Urinary bladder (tissue), 4 donors: ENCODE results near the gene HSD17B12. TPM values are rescaled to one million over a fixed set of nuclear protein-coding genes. Genes with fewer than 3 reads are reported as not detected.
"Not testable (repeated sequence)": the region's sequence is repeated elsewhere in the genome, so short reads cannot be mapped to it uniquely, and the experiment has no call there.

Experiments used
- DNase-seq: peaks from one replicate; pipeline ENCODE4 v3.0.0-alpha.2; 2015; ENCODE audit errors: extremely low spot score
- H3K27ac ChIP-seq: one replicate; pipeline ENCODE4 v1.5.1; 2013; ENCODE audit warnings: low read depth, mild to moderate bottlenecking, moderate library complexity
- H3K36me3 ChIP-seq: one replicate; pipeline ENCODE4 v1.6.1; 2013; ENCODE audit warnings: mild to moderate bottlenecking, moderate library complexity; ENCODE audit not compliant: insufficient read depth
- H3K4me1 ChIP-seq: one replicate; pipeline ENCODE4 v1.6.1; 2013; ENCODE audit warnings: mild to moderate bottlenecking, moderate library complexity; ENCODE audit not compliant: insufficient read depth
- H3K4me3 ChIP-seq: one replicate; pipeline ENCODE4 v1.5.1; 2013; ENCODE audit warnings: low read depth, low read length
- WGBS: extraction: QIAGEN DNeasy Blood & Tissue Kit; methylation state at CpG from one replicate; pipeline ENCODE4 v1.1.7; 2013; 5-methylcytosine and 5-hydroxymethylcytosine counted together
- polyA plus RNA-seq: library from polyadenylated mRNA; stranded (reverse); fragments of 200-250 nt; gene quantifications from one replicate; pipeline ENCODE4 v1.2.3, GENCODE V29; 2013
- total RNA-seq: library from RNA; depleted of rRNA; stranded (reverse); fragments of >200 nt; gene quantifications from one replicate; pipeline ENCODE4 v1.2.3, GENCODE V29; 2014
- donor health status: healthy with polysubstance abuse.
- donor health status: healthy.

Gene HSD17B12
- total and polyA plus RNA-seq, 2 donors, result 32.3 to 99.3 TPM

DNA sequence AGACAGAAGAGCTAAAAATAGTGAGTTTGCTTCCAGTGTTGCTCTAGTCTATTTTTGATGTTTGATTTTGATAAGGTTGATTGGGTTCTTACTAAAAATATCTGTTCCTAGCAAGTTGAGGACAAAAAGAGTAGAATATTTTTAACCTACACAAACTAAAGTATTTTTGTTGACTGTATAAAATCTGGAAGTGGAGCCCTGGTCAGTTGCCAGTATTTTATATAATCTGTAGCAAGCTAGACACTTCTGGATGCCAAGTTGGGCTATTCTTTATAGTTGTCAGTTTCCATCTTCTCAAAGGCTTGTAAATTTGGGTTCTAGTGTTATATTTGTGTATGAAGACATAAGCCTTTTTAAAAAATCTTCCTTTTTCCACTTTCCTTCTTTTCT, 56.7 kb downstream of the HSD17B12 start:
- Histone ChIP-seq H3K36me3 (no peaks in the 10 kb centered on the region), H3K27ac (no peak overlapping the region), H3K4me1 (no peaks in the 10 kb centered on the region), H3K4me3 (no peak overlapping the region)
- DNase-seq, result no peak

DNA sequence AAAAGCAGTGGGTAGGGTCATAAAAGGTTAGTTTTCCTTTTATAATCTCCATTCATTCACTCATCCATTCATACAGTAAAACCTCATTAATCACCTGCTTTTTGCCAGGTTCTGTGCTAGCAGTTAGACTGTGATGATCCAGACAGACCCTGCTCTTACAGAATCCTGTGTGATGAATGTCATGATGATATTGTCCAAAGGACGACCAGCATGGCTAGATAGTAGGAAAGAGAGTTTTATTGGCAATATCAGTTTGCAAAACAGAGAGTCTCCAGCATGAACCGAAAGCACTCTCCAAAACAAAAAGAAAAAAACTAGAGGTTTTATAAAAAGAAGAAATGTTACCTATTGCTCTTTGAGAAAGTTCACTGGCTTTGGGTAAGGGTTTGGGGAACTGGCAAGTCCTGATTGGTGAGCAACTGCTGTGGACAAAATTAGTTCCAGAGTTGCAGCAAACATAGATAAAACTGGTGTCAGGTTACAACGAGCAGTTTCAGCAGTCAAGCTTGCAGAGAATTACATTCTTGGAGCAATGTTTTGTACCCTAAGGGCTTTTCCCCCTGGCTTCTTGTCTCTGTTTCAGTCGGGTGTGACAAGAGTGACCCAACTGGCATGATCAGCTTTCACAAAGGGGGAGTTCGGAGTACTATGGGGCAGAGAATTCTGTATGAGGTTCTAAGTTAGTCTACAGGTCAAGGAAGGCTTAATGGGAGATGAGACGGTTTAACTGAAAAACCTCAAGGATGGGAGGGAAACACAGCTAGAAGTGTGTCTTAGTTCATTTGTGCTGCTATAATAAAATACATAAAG, 58.3 kb downstream of the HSD17B12 start:
- Histone ChIP-seq H3K4me1 (no peaks in the 10 kb centered on the region), H3K4me3 (no peak overlapping the region), H3K27ac (no peak overlapping the region), H3K36me3 (no peaks in the 10 kb centered on the region)
- peak; percentile 26 for DNase-seq
- WGBS, result 28% methylated on average over 6 of the region's 6 CpGs

DNA sequence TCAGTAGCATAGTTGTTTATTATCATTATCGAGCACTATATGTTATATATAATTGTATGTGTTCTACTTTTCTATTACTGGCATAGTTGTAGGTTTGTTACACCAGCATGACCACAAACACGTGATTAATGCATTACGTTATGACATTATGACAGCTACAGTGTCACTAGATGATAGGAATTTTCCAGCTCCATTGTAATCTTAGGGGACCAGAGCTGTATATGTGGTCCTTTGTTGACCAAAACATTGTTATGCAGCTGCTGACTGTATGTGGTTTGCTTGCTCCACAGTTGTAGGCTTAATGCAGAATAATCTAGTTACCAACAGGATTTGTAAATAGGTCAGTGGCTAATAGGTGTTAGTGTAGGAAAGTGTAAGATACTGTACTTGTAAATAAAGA, 66.1 kb downstream of the HSD17B12 start:
- 95% methylated on average over 3 of the region's 3 CpGs for WGBS
- DNase-seq, result no peak
- Histone ChIP-seq H3K36me3 (no peaks in the 10 kb centered on the region), H3K4me3 (no peak overlapping the region), H3K4me1 (no peaks in the 10 kb centered on the region), H3K27ac (no peak overlapping the region)

DNA sequence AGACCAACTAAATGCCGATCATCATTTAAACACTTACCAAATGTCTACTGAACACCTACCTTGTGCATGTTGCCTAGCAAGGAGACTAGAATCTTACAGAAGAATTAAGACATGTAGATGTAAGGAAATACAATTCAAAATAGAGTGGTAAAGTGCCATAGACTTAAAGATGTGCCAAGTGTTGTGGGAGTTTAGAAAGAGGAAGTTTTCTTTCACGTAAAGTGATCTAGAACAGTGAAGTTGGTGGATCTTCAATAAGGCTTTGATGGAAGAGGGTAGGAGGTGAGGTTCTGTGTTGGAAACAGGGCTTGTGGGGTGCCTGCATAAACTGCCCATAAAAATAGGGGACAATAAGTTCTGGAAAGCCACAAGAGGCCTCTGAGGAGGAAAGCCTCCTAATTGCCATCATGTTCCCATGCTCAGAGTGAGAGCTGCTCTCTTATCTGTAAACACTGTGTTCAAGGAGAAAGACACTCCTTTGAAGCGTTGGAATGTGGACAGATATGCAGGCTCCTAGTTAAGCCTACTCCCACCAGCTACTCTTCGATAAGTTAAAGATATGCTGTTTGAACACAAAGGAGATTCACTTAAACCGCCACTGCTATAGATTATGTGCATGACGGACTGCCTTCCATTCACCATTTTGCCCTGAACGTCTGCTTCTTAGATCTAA, 66.7 kb downstream of the HSD17B12 start:
- Histone ChIP-seq H3K4me1 (no peaks in the 10 kb centered on the region), H3K36me3 (no peaks in the 10 kb centered on the region), H3K4me3 (no peak overlapping the region), H3K27ac (no peak overlapping the region)
- WGBS, result 78% methylated on average over 7 of the region's 7 CpGs
- no peak for DNase-seq

DNA sequence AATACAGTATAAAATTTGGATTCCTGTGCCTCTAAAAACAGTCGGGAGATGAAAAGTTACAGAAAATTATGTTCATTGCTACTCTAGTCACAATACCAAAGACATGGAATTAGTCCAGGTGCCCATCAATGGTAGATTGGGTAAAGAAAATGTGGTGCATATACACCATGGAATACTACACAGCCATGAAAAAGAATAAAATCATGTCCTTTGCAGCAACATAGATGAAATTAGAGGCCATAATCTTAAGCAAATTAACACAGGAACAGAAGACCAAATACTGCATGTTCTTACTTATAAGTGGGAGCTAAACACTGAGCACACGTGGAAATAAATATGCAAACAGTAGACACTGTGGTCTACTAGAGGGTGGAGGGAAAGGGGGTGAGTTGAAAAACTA, 67.6 kb downstream of the HSD17B12 start:
- Histone ChIP-seq H3K4me1 (no peaks in the 10 kb centered on the region), H3K27ac (no peak overlapping the region), H3K4me3 (no peak overlapping the region), H3K36me3 (no peaks in the 10 kb centered on the region)
- no peak for DNase-seq
- WGBS, result over 99% methylated on average over 2 of the region's 2 CpGs

DNA sequence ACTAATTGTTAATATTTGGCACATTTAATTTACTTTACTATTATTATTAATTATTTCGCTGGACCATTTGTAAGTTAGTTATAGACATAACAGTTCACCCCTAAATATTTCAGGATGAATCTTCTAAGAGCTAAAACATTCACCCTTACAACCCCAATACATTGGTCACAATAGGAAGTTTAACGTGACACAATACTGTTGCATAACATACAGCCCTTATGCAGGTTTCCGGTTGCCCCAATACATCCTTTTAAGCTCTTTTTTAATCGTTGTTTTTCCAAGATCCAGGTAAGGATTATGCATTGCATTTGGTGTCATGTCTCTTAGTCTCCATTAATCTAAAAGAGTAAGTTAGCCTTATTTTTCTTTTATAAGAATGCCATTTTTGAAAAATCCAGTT, 71.2 kb downstream of the HSD17B12 start:
- DNase-seq, result no peak
- peaks cover 1% of the 10 kb centered on the region for H3K36me3 ChIP-seq
- WGBS, result 92% methylated on average over 4 of the region's 4 CpGs
- H3K4me1 ChIP-seq, result no peaks in the 10 kb centered on the region
- H3K27ac ChIP-seq, result no peak overlapping the region
- H3K4me3 ChIP-seq, result no peak overlapping the region

DNA sequence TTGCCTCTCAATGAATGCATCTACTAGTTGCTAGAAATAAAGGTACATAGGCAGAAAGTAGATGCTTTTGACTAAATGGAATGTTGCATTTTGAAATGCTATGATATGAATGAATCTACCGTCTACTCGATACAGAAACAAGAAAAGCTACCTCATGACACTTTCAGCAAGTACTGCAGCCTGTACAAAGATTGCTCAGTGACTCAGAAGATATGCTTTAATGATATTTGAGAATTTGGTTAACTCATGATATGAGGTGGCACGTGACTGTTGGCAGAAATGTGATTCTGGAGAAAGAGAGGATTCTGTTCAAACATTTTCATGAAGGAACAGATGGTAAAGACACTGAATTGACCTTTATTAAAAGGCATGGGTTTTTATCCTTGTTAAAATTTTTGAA, 76.0 kb downstream of the HSD17B12 start:
- Histone ChIP-seq H3K36me3 (peaks cover 1% of the 10 kb centered on the region), H3K4me1 (no peaks in the 10 kb centered on the region), H3K4me3 (no peak overlapping the region), H3K27ac (no peak overlapping the region)
- 97% methylated on average over 3 of the region's 3 CpGs for WGBS
- DNase-seq, result no peak

DNA sequence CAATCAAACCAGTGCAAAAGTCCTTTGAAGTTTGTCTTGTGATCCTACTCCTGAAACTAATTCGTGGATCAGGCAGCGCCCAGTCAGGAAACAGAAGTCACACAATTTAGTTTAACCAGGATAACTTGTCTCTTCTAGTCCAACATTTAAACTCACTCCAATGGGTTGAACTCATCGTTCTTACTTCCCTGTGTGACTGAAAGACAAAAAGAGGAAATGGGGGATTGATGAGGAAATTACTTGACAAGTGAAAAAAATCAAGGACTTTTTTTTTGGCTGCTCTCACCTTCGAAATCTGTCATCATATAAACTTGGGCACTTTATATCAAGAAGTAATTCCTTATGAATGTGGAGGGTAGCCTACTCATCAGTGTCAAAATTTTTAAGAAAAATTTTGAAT, 78.4 kb downstream of the HSD17B12 start:
- no peak for DNase-seq
- H3K4me3 ChIP-seq, result no peak overlapping the region
- no peaks in the 10 kb centered on the region for H3K4me1 ChIP-seq
- WGBS, result 74% methylated on average over 4 of the region's 4 CpGs
- H3K36me3 ChIP-seq, result peaks cover 1% of the 10 kb centered on the region
- no peak overlapping the region for H3K27ac ChIP-seq

DNA sequence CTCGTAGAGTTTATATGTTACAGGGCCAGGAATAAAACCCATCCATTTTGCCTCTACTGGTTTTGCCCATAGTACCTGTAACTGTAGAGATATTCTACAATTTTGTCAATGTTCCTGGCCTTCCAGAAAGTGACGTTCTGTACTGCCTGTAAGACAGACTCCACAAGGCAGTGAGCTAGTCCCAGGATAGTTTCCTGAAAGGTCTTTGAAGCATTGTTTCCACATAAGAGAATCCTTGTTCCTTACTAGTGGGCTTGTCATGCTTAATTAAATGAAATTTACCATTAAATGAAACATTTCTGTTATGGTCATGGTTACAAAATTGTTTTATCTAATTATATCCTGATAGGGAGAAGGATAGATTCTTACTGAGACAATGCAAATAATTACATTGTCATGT, 80.4 kb downstream of the HSD17B12 start:
- no peak overlapping the region for H3K27ac ChIP-seq
- H3K4me3 ChIP-seq, result no peak overlapping the region
- H3K36me3 ChIP-seq, result peaks cover under 1% of the 10 kb centered on the region
- 71% methylated on average over 2 of the region's 2 CpGs for WGBS
- DNase-seq, result no peak
- H3K4me1 ChIP-seq, result no peaks in the 10 kb centered on the region

DNA sequence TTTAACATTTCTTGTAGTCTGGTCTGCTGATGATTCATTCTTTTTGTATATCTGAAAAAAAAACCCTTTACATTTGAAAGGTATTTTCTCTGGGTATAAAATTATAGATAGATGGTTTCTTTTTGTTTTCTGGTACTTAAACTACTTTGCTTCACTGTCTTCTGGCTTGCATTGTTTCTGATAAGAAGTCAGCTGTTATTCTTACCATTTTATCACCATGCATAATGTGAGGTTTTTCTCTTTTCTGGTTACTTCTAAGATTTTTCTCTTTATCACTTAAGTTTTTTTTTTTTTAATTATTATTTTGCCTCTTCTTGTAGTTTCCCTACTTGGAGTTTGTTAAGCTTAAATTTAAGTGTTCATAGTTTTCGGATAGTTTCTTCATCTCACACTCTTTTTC, 84.7 kb downstream of the HSD17B12 start:
- Histone ChIP-seq H3K4me3 (no peak overlapping the region), H3K27ac (no peak overlapping the region), H3K4me1 (no peaks in the 10 kb centered on the region), H3K36me3 (no peaks in the 10 kb centered on the region)
- WGBS, result 100% methylated on average over 1 of the region's 1 CpG
- DNase-seq, result no peak

DNA sequence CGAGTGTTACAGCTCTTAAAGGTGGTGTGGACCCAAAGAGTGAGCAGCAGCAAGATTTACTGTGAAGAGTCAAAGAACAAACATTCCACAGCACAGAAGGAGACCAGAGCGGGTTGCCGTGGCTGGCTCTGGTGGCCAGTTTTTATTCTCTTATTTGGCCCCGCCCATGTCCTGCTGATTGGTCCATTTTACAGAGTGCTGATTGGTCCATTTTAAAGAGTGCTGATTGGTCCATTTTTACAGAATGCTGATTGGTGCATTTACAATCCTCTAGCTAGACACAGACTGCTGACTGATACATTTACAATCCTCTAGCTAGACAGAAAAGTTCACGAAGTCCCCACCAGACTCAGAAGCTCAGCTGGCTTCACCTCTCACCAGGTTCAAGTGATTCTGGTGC, 88.1 kb downstream of the HSD17B12 start:
- H3K36me3 ChIP-seq, H3K4me3 ChIP-seq, H3K4me1 ChIP-seq, H3K27ac ChIP-seq, DNase-seq: not testable (repeated sequence)
- 84% methylated on average over 5 of the region's 5 CpGs for WGBS

DNA sequence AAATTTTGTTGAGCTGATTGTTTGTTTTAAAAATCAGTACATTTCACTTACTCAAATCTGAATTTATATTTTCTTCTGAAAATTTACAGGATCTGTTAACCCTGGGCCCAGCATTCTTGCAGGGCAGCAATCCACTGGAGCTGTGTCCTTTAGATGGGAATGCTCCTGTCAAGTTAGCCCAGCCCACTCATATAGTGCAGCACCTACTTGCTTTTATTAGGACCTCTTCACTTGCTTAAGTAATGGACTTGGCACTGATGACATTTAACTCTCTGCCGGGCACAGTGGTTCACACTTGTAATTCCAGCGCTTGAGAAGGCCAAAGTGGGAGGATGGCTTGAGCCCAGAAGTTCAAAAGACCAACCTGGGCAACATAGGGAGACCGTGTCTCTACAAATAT, 89.6 kb downstream of the HSD17B12 start:
- H3K27ac ChIP-seq, result no peak overlapping the region
- H3K4me3 ChIP-seq, result no peak overlapping the region
- DNase-seq, result no peak
- no peaks in the 10 kb centered on the region for H3K36me3 ChIP-seq
- WGBS, result 93% methylated on average over 3 of the region's 3 CpGs
- H3K4me1 ChIP-seq, result no peaks in the 10 kb centered on the region

DNA sequence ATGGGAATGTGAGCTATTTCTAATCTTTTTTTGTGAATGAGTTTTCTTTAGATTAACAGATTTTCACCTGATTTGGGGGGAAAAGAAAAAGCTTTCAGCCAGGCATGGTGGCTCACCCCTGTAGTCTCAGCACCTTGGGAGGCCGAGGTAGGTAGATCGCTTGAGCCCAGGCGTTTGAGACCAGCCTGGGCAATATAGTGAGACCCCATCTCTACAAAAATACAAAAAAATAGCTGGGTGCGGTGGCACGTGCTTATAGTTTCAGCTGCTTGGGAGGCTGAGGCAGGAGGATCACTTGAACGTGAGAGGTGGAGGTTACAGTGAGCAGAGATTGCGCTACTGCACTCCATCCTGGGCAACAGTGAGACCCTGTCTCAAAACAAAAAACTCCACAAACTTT, 92.2 kb downstream of the HSD17B12 start:
- no peak for DNase-seq
- 97% methylated on average over 7 of the region's 7 CpGs for WGBS
- H3K4me3 ChIP-seq, result no peak overlapping the region
- no peak overlapping the region for H3K27ac ChIP-seq
- H3K36me3 ChIP-seq, result no peaks in the 10 kb centered on the region
- H3K4me1 ChIP-seq, result no peaks in the 10 kb centered on the region

DNA sequence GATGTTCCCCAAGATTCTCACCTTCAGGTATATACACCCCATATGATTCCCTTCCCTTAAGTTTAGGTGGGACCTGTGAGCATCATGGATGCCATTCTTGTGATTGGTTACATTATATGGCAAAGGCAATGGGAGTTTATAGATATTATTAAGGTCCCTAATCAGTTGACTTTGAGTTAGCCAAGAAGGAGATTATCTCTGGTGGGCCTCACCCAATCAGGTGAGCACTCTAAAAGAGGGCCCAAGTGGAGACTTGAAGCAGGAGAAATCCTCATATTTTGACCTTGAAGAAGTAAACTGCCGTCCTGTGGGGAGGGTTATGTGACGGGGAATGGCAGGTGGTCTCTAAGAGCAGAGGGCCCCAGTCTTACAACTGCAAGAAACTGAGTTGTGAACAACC, 94.2 kb downstream of the HSD17B12 start:
- Histone ChIP-seq H3K4me3 (no peak overlapping the region), H3K36me3 (no peaks in the 10 kb centered on the region), H3K4me1 (no peaks in the 10 kb centered on the region), H3K27ac (no peak overlapping the region)
- WGBS, result 89% methylated on average over 2 of the region's 2 CpGs
- no peak for DNase-seq
